ENCODE measurements around the gene TGFA.

Gene TGFA

GRCh38 chr2:70552501-70553333 is 909 bp downstream of the TGFA start:
- no peak for DNase-seq (ENCODE audit: low read depth)

DNA sequence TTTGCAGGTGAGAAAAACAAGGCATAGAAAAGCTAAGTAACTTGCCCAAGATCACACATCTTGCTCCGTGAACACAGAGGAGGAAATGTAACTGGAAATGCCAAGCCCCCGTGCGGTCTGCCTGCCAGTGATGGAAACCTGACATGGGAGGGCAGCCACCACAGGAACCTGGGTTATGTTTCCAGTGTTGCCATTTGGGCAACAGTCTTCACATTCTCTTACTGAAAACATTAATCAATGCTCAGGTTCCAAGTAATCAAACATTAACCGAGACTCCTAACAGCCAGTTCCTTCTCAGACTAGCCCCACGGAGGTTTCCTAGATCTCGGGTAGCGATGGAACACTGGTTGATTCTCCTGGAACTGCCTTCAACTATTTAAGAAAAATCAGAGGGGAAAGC is 2.5 kb downstream of the TGFA start:
- DNase-seq (ENCODE audit: low read depth), result no peak

GRCh38 chr2:70549962-70550361 is 3.7 kb downstream of the TGFA start:
- DNase-seq (ENCODE audit: low read depth), result no peak

DNA sequence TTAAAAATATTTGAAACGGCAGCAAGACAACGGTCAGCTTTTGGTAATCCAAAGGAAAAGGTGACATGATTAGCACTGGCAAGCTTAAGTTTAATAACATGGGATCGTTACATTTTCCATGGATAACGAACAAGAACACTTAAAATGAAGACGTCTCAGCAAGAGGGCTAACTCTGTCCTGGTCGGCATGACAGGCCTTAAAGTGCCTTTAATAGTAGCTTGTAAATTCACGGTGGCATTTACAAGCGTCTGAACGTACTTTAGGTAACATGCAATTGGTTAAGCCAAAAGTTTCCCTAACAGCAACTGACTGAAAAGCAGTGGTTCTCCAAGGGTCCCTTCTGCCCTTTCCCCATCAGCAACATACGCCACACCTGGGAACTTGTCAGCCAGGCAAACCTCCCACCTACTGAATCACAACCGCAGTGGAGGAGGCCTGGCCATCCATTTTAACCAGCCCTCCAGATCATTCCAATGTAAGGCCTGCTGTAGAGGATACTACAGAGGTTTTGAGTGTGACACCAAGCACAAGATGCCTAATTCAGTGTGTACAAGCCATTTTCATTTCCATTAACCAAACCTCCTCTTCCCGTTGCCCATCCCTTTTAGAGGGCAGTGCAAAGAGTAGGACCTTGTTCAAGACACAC is 4.4 kb downstream of the TGFA start:
- no peak for DNase-seq (ENCODE audit: low read depth)

GRCh38 chr2:70548233-70548632 is 5.4 kb downstream of the TGFA start:
- DNase-seq (ENCODE audit: low read depth), result no peak

GRCh38 chr2:70546885-70547284 is 6.7 kb downstream of the TGFA start:
- no peak for DNase-seq (ENCODE audit: low read depth)

DNA sequence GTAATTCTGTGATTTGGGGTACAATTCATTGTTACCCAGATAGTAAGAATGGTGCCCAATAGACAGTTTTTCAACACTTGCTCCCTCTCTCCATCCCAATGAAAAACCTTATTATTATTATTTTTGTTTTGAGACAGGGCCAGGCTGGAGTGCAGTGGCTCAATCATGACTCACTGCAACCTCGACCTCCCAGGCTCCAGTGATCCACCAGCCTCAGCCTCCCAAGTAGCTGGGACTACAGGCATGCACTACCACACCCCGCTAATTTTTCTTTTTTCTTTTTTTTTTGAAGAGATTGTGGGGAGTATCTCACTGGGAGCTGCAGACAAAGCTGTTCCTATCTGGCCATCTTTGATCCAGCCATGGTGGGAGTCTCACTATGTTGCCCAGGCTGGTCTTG is 7.2 kb downstream of the TGFA start:
- DNase-seq (ENCODE audit: low read depth), result no peak

DNA sequence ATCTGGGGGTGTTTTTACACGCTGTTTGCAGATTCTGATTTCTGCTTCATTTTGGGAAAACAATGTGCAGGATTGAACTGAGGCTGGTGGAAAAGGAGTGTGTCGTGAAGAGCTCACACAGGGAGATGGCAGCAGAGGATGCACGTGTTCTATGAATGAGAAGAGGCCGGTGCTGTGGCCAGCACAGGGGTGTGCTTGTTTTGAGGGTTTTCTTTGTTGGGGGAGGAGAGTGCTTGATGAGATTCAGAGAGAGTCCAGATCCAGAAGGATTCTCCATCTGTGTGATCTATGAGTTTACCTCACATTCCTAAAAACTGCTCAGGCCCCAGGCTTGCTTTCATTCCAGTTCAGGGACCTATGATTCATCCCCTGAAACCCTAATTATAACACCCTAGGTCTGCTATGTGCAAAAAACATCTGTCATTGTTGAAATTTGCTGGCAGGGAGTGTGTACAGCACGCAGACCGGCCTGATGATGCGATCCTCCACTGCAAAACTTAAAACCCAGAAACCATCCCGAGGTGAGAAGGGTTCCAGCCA is 12.1 kb downstream of the TGFA start:
- no peak for DNase-seq (ENCODE audit: low read depth)

- DNase-seq (ENCODE audit: low read depth), result no peak
Measured at GRCh38 chr2:70537840-70538239, 15.8 kb downstream of the TGFA start.

DNA sequence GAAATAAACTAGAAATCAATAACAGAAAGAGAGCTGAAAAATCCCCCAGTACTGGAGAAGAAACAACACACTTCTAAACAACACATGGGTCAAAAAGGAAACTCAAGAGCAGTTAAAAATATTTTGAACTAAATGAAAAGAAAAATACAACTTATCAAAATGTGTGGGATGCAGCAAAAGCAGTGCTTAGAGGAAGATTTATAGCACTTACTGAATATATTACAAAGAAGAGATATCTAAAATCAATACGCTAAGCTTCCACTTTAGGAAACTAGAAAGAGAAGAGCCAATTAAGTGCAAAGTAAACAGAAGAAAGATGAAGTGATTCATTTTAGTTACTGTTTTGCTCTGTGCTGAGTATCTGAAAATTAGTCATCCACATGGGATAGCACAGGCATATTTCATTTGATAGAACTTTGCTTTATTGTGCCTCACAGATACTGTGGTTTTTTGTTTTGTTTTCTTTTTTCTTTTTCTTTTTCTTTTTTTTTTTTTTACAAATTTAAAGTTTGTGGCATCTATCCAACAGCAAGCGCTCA is 17.0 kb downstream of the TGFA start:
- DNase-seq (ENCODE audit: low read depth), result no peak

GRCh38 chr2:70535573-70535972 is 18.1 kb downstream of the TGFA start:
- no peak for DNase-seq (ENCODE audit: low read depth)

DNA sequence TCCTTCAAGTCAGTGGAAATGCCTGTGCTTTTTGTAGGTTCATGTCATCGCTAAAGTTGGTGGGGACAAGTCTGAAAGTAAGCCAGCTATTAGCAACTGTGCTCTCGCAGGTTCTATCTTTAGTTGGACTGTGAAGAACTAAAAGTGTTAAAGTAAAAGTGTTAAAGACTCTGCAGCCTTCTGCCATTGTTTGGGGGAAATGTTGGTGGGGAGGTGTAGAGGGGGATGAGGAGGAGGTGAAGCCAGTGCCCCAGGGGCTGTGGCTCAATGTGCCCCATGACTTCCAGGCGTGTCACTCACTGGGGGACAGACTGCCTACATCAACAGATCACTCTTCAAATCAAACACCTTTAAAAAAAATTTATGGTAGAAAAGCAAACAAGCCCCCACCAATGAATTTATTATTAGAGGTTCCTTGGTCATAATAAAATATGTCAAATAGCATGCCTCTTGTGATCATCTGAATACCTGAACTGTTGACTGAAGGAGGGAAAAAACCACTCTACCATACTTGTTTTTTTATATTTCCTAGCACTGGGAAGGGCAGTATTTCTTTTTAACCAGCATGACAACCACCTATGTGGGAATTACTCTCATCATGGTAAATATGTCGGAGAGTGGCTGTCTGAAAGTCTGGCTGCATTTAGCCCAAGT is 19.3 kb downstream of the TGFA start:
- no peak for DNase-seq (ENCODE audit: low read depth)

DNA sequence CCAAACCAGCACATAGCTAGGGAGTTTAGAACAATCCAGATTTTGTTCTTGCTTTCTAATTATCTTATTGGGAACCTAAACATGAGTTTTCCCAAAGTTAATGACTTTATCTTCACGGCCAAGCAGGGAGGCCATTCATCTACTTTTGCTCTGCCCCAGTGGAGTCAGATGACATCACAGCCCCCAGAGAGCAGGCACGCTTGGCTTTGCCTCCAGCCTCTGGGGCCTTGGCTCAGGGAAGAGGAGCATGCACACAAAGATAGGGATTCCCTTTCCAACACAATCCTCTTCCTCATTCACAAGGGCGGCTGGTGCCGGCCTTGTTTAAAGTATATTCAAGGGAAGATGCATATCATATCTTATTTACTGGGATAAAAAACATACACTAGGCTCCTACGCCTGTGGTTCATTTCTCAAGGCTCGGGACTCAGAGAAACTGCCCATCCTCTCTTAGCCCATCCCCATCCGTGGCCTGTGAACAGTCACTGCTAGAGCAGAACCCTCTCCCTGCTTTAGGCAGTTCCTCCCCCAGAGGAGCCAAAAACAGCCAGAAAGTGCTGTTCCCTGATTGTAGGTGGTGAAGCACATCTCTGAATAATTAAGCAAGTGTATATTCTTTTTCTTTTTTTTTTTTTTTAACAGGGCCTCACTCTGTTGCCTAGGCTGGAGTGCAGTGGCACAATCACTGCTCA is 21.2 kb downstream of the TGFA start:
- no peak for DNase-seq (ENCODE audit: low read depth)

DNA sequence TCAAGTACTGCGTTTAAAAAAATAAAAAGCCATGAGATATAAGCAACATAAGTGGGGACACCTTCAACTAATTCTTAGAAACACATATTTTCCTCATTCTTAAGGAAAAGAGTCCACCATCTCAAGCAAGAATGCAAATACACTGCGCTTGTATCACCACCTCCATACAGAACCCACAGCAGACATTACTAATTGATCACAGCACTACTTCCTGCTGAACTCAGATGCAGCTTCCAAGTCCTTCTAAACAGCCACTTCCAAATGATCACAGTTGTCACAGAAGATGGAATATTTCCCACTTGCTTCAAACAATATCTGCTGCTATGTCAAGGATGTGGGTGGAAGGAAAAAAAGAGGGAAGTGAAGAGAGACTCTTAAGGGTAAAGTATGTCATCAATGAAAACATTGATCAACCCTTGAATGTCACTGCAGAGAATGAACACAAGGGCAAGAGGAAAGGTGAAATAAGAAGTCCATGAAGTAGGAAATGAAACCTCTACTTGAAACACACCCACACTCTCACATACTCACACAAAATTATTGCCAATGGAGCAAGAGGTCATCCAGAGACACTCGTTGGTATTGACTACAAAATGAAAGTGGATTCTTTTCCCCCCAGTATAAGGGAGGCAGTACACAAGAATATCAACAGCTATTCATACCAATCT is 22.1 kb downstream of the TGFA start:
- DNase-seq (ENCODE audit: low read depth), result no peak

GRCh38 chr2:70529610-70530009 is 24.0 kb downstream of the TGFA start:
- no peak for DNase-seq (ENCODE audit: low read depth)

DNA sequence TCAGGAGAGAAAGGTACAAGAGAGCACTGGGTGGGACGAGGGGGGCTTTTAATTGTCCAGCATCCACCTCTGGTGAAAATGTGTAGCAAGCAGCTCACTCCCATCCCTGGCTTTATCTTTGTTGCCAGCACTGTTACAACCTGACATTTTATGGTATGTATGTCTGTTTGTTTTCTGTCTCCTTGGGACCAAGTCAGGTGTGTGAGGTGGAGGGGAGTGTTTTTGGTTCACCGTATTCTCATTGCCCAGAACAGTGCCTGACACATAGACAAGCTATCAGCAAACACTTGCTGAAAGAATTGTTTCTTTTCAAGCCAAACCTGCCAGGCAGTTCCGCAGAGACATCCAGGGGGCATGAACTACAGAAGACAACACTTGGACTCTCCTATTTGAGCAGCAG is 24.7 kb downstream of the TGFA start:
- DNase-seq (ENCODE audit: low read depth), result no peak

DNA sequence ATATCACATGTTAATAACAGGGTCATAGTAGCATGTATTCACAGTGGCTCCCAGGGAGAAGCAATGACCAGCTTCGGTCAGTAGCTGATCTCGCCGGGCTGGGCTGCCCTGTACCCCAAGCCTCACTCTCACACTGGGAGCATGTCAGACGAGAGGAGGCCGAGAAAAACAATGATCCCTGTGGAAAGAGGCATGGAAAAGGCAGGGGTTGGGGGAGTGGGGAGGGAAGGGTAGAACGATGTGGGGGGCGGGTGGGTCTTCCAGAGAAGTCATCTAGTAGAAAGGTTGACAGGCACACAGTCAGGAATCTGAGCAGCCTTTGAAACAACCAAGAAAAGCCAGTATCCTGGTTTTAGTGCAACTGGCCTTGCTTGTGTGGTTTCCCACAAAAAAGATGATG is 25.4 kb downstream of the TGFA start:
- no peak for DNase-seq (ENCODE audit: low read depth)

- DNase-seq (ENCODE audit: low read depth), result no peak
Measured at GRCh38 chr2:70527447-70528080, 26.1 kb downstream of the TGFA start.

DNA sequence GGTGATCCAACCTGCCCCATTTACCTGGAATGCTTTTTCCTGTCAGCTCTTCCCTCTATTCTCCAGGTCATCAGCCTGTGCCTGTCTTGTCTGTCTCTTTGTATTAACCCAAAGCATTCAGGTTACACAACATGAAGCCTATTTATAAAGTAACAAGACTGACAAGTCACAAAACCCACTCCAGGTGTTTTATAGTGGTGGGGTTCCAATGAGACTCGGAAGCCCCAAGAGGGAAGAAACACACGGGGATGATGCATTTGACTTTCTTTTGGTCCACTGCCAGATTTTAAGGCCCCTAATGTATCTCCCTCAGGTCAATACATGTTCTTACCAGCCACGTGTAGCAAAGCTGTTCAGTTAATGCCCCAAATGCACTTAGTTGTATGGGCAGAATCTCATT is 27.5 kb downstream of the TGFA start:
- no peak for DNase-seq (ENCODE audit: low read depth)

DNA sequence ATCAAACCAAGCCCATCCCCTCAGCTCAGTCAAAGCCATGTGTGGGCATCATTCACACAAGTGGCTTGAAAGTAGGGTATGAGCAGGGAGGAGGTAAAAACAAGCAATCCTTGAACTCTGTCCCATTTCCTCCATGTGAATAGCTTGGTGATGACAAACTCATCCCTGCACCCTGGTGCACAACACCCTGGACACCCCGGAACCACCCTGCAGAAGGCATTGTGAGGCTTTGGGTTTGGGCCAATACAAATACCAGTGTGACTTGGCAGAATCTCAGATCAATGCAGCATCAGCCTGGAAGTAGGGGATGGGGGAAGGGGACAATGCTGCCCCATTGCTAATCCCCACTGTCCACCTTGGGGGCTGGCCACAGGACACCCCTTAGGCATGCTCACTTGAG is 28.6 kb downstream of the TGFA start:
- DNase-seq (ENCODE audit: low read depth), result no peak

Data from activated T-cell treated with anti-CD3 and anti-CD28 coated beads for 24 hours (primary cell).